ENCODE measurements around the gene IFIT1B. TPM values are rescaled to one million over a fixed set of nuclear protein-coding genes. Genes with fewer than 3 reads are reported as not detected.
"Not testable (repeated sequence)": the region's sequence is repeated elsewhere in the genome, so short reads cannot be mapped to it uniquely, and the experiment has no call there.

Gene IFIT1B
- total RNA-seq, 4 donors from 2014 or later = not detected

- Histone ChIP-seq H3K9me3 (no peaks in the 10 kb centered on the region), H3K4me3 (no peak overlapping the region), H3K36me3 (peaks cover 0 to 8% (median 0%) of the 10 kb centered on the region in 4 donors), H3K27me3 (no peaks in the 10 kb centered on the region), H3K27ac (no peak overlapping the region), H3K4me1 (peaks cover 0 to 9% (median 0%) of the 10 kb centered on the region in 4 donors)
- intact Hi-C loops (cut with DNase I; ENCODE audit: low total_unique reads) = no loop called here
- TF ChIP-seq POLR2A (IDR thresholded peaks at IDR 0.05) (no peak), POLR2AphosphoS5 (IDR thresholded peaks at IDR 0.05) (no peak), EP300 (IDR thresholded peaks at IDR 0.05; ENCODE audit: low read depth) (no peak)
- TF ChIP-seq, protein P1, sequence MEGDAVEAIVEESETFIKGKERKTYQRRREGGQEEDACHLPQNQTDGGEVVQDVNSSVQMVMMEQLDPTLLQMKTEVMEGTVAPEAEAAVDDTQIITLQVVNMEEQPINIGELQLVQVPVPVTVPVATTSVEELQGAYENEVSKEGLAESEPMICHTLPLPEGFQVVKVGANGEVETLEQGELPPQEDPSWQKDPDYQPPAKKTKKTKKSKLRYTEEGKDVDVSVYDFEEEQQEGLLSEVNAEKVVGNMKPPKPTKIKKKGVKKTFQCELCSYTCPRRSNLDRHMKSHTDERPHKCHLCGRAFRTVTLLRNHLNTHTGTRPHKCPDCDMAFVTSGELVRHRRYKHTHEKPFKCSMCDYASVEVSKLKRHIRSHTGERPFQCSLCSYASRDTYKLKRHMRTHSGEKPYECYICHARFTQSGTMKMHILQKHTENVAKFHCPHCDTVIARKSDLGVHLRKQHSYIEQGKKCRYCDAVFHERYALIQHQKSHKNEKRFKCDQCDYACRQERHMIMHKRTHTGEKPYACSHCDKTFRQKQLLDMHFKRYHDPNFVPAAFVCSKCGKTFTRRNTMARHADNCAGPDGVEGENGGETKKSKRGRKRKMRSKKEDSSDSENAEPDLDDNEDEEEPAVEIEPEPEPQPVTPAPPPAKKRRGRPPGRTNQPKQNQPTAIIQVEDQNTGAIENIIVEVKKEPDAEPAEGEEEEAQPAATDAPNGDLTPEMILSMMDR (IDR thresholded peaks at IDR 0.05) = no peak
- DNase-seq = no peak
- in situ Hi-C loops (cut with MboI; ENCODE audit: low pct_ligation_motif_present in 1 of 4, low pct_unique_long_range_greater_than_20kb in 1 of 4, low sequenced_read_pairs in 3 of 4) = no loop called here
- 91 to 92% methylated on average over 1 of the region's 1 CpG for WGBS, 2 donors (ENCODE audit: low coverage in 1 of 2)
Observed at GRCh38 chr10:89399956-89400355, 22.1 kb downstream of the IFIT1B start.

GRCh38 chr10:89403043-89403442 lies 25.2 kb downstream of the IFIT1B start:
- Histone ChIP-seq H3K36me3 (peaks cover 0 to 8% (median 0%) of the 10 kb centered on the region in 4 donors), H3K27me3 (no peaks in the 10 kb centered on the region), H3K4me3 (no peak overlapping the region), H3K27ac (no peak overlapping the region), H3K4me1 (peaks cover 0 to 3% (median 0%) of the 10 kb centered on the region in 4 donors), H3K9me3 (no peaks in the 10 kb centered on the region)
- in situ Hi-C loops (cut with MboI; ENCODE audit: low pct_ligation_motif_present in 1 of 4, low pct_unique_long_range_greater_than_20kb in 1 of 4, low sequenced_read_pairs in 3 of 4) = no loop called here
- WGBS, 2 donors (ENCODE audit: low coverage in 1 of 2) = 91 to 100% methylated on average over 1 to 2 of the region's 2 CpGs
- TF ChIP-seq, protein P1 (IDR thresholded peaks at IDR 0.05) = no peak
- no peak for TF ChIP-seq EP300 (IDR thresholded peaks at IDR 0.05; ENCODE audit: low read depth)
- no peak for TF ChIP-seq POLR2A (IDR thresholded peaks at IDR 0.05)
- TF ChIP-seq POLR2AphosphoS5 (IDR thresholded peaks at IDR 0.05) = no peak
- DNase-seq = no peak
- intact Hi-C loops (cut with DNase I; ENCODE audit: low total_unique reads) = no loop called here

DNA sequence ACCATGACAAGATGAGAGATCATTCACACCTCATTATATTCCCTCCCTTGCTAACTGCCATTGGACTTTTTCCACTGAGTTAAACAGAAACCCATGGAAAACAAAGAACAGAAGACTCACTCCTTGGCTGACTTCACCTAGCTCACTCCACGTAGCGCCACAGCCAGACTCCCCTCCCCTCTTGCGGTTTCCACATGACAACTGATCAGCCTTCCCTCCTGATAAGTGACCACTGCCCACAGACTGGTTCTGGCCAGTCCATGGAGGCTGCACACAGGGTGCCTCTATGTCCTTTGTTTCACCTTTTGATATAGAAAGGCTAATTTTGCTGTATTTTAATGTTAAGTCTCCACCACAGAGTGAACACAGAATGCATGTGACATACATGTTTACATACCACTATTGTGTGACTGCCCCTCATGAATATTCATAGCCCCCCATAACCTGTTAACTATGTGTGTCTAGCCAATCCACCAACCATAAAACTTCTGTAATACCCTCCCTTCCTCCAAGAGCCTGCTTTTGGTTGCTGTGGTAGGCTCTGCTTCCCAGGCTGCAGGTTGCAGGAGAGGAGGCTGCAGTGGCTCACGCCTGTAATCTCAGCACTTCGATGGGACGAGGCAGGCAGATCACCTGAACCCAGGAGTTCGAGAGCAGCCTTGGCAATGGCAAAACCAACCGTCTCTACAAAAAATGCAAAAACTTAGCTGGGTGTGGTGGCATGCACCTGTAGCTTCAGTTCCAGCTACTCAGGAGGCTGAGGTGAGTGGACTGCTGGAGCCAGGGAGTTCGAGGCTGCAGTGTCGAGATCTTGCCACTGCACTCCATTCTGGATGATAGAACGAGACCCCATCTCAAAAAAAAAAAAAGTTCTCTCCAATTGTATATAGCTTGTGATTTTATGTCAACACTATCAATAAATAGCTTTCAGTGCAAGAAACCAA lies 26.5 kb downstream of the IFIT1B start:
- Histone ChIP-seq H3K9me3 (no peaks in the 10 kb centered on the region), H3K4me3 (no peak overlapping the region), H3K27ac (no peak overlapping the region), H3K36me3 (peaks cover 0 to 8% (median 0%) of the 10 kb centered on the region in 4 donors), H3K27me3 (no peaks in the 10 kb centered on the region), H3K4me1 (no peaks in the 10 kb centered on the region)
- WGBS, 2 donors (ENCODE audit: low coverage in 1 of 2) = 62% methylated on average over 11 of the region's 11 CpGs; no CpG with 5 or more reads in 1 of the 2 donors
- intact Hi-C loops (cut with DNase I; ENCODE audit: low total_unique reads) = no loop called here
- no peak for DNase-seq
- in situ Hi-C loops (cut with MboI; ENCODE audit: low pct_ligation_motif_present in 1 of 4, low pct_unique_long_range_greater_than_20kb in 1 of 4, low sequenced_read_pairs in 3 of 4) = no loop called here
- TF ChIP-seq POLR2AphosphoS5 (IDR thresholded peaks at IDR 0.05) (no peak), EP300 (IDR thresholded peaks at IDR 0.05; ENCODE audit: low read depth) (no peak), POLR2A (IDR thresholded peaks at IDR 0.05) (no peak)
- TF ChIP-seq, protein P1 (IDR thresholded peaks at IDR 0.05) = no peak

DNA sequence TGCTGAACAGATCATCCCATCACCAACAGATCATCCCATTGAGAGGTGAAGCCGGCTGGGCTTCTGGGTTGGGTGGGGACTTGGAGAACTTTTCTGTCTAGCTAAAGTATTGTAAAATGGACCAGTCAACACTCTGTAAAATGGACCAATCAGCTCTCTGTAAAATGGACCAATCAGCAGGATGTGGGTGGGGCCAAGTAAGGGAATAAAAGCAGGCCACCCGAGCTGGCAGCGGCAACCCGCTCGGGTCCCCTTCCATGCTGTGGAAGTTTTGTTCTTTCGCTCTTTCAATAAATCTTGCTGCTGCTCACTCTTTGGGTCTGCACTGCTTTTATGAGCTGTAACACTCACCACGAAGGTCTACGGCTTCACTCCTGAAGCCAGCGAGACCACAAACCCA lies 28.3 kb downstream of the IFIT1B start:
- in situ Hi-C loops (cut with MboI; ENCODE audit: low pct_ligation_motif_present in 1 of 4, low pct_unique_long_range_greater_than_20kb in 1 of 4, low sequenced_read_pairs in 3 of 4); H3K36me3 ChIP-seq; H3K4me3 ChIP-seq; DNase-seq; H3K27ac ChIP-seq; intact Hi-C loops (cut with DNase I; ENCODE audit: low total_unique reads); H3K9me3 ChIP-seq; H3K4me1 ChIP-seq; H3K27me3 ChIP-seq: not testable (repeated sequence)
- WGBS, 2 donors (ENCODE audit: low coverage in 1 of 2) = 91 to 92% methylated on average over 8 to 9 of the region's 9 CpGs

- WGBS, 2 donors (ENCODE audit: low coverage in 1 of 2) = 97 to 100% methylated on average over 1 to 3 of the region's 3 CpGs
- H3K9me3 ChIP-seq; in situ Hi-C loops (cut with MboI; ENCODE audit: low pct_ligation_motif_present in 1 of 4, low pct_unique_long_range_greater_than_20kb in 1 of 4, low sequenced_read_pairs in 3 of 4); H3K4me3 ChIP-seq; H3K27me3 ChIP-seq; H3K36me3 ChIP-seq; DNase-seq; intact Hi-C loops (cut with DNase I; ENCODE audit: low total_unique reads); H3K4me1 ChIP-seq; H3K27ac ChIP-seq: not testable (repeated sequence)
Observed at GRCh38 chr10:89407792-89408191, 29.9 kb downstream of the IFIT1B start.

DNA sequence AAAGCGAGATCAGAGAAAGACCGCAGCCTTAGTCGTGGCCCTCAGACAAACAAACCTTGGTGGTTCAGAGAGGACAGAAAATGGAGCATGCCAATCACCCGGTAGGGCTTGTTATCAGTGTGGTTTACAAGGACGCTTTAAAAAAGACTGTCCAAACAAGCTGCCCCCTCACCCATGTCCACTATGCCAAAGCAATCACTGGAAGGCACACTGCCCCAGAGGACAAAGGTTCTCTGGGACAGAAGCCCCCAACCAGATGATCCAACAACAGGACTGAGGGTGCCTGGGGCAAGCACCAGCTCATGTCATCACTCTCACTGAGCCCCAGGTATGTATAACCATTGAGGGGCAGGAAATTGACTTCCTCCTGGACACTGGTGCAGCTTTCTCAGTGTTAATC lies 31.4 kb downstream of the IFIT1B start:
- in situ Hi-C loops (cut with MboI; ENCODE audit: low pct_ligation_motif_present in 1 of 4, low pct_unique_long_range_greater_than_20kb in 1 of 4, low sequenced_read_pairs in 3 of 4); H3K36me3 ChIP-seq; H3K4me3 ChIP-seq; H3K4me1 ChIP-seq; H3K9me3 ChIP-seq; intact Hi-C loops (cut with DNase I; ENCODE audit: low total_unique reads); DNase-seq; H3K27ac ChIP-seq; H3K27me3 ChIP-seq: not testable (repeated sequence)
- WGBS, 2 donors (ENCODE audit: low coverage in 1 of 2) = 99 to 100% methylated on average over 2 to 5 of the region's 5 CpGs

- DNase-seq; H3K36me3 ChIP-seq; H3K27ac ChIP-seq; H3K27me3 ChIP-seq; in situ Hi-C loops (cut with MboI; ENCODE audit: low pct_ligation_motif_present in 1 of 4, low pct_unique_long_range_greater_than_20kb in 1 of 4, low sequenced_read_pairs in 3 of 4); H3K9me3 ChIP-seq; H3K4me3 ChIP-seq; intact Hi-C loops (cut with DNase I; ENCODE audit: low total_unique reads): not testable (repeated sequence)
- 77 to 88% methylated on average over 5 of the region's 5 CpGs for WGBS, 2 donors (ENCODE audit: low coverage in 1 of 2)
- peaks cover 4 to 11% (median 8%) of the 10 kb centered on the region in 4 donors for H3K4me1 ChIP-seq
Observed at GRCh38 chr10:89410551-89410950, 32.7 kb downstream of the IFIT1B start.

All from transverse colon (tissue), 4 donors.